Psoas muscle (tissue), 8 donors: Measurements from ENCODE around the gene ENG. TPM values are rescaled to one million over a fixed set of nuclear protein-coding genes. Genes with fewer than 3 reads are reported as not detected.

Source experiments
- ATAC-seq, 4 donors: fragments of 200-7000 bp; cut with Tn5 transposase; one replicate each; pipeline ENCODE4 v1.9.1; 2020; ENCODE audit warnings: moderate library complexity in 3 of 4, mild to moderate bottlenecking in 2 of 4
- DNase-seq, 2 donors: peaks; one replicate each; pipeline ENCODE4 v3.0.0-alpha.2; 2020
- H3K27ac ChIP-seq: fragments of 200-600 bp; one replicate; pipeline ENCODE4 v1.8.0; 2022
- H3K27me3 ChIP-seq, 3 donors: fragments of 200-600 bp in 1 of 3; one replicate each; pipeline versions ENCODE4 v1.6.1 to v1.8.0; 2013 to 2022; ENCODE audit warnings: low read length in 2 of 3, mild to moderate bottlenecking in 2 of 3, moderate library complexity in 1 of 3; ENCODE audit not compliant: insufficient read depth in 3 of 3
- H3K36me3 ChIP-seq, 2 donors: fragments of 200-600 bp in 1 of 2; one replicate each; pipeline versions ENCODE4 v1.6.1 to v1.8.0; 2013 to 2022; ENCODE audit warnings: low read depth in 1 of 2, mild to moderate bottlenecking in 1 of 2, moderate library complexity in 1 of 2; ENCODE audit not compliant: insufficient read depth in 1 of 2
- H3K4me1 ChIP-seq: fragments of 200-600 bp; one replicate; pipeline ENCODE4 v1.8.0; 2022
- H3K4me3 ChIP-seq: fragments of 200-600 bp; one replicate; pipeline ENCODE4 v1.8.0; 2022; ENCODE audit warnings: mild to moderate bottlenecking
- H3K9me3 ChIP-seq: fragments of 200-600 bp; one replicate; pipeline ENCODE4 v1.8.0; 2022
- WGBS, 3 donors: extraction: QIAGEN DNeasy Blood & Tissue Kit; methylation state at CpG; one replicate each; pipeline versions ENCODE4 v1.1.6 to v1.1.7; 2013; 5-methylcytosine and 5-hydroxymethylcytosine counted together
- intact Hi-C, 2 donors: fragments of 100-400 bp; cut with DNase I; formaldehyde crosslinking; loops; one replicate each; pipeline versions ENCODE4 v1.11.0 to v1.14.2; 2022
- polyA plus RNA-seq, 3 donors: library from polyadenylated mRNA; stranded (reverse); fragments of 200-250 nt; gene quantifications; one replicate each; pipeline ENCODE4 v1.2.3, GENCODE V29; 2013
- total RNA-seq, 4 donors: library from RNA; stranded (reverse); fragmentation: NEBNext Ultra II Directional in 2 of 4; extraction: Animal tissue kit (Norgen Biotek cat#: 25700) in 2 of 4; gene quantifications; one replicate each; pipeline versions ENCODE4 v1.2.1 to v1.2.4, GENCODE V29; 2021 to 2023
- TF ChIP-seq, protein P1 (sequence below): fragments of 200-600 bp; IDR thresholded peaks from one replicate; pipeline ENCODE4 v1.8.0; 2022; ENCODE audit warnings: antibody characterized with exemption
- donor health status: healthy with polysubstance abuse.
- donor health status: DM: no; HTN: no; CAD: no; lungs with moderate emphysema.
- donor health status: Bipolar disorder and iron deficiency.
- donor health status: healthy.
- donor health status: DM: yes; HTN: yes; CAD: no.
- donor health status: DM: no; HTN: no; CAD: no.
- donor health status: DM: no; HTN: no; CAD: no.
- donor health status: DM: yes; HTN: yes; CAD: no.

ENG gene
- total and polyA plus RNA-seq, 7 donors, result 22.1 to 80.4 (median 38.6) TPM

GRCh38 chr9:127778280-127779135, 76.0 kb downstream of the ENG start, which contains the start of gene SH2D3C:
Gene SH2D3C (minus strand): TSS chr9:127778666. CDS start chr9:127778627, 39 bp downstream.
- DNase-seq, result peak in 1 of 2 donors; percentile 75
- intact Hi-C loops, result no loop called here
- peaks cover 2% of the 10 kb centered on the region for H3K4me1 ChIP-seq

GRCh38 chr9:127777368-127777980, 77.0 kb downstream of the ENG start:
- WGBS, 3 donors, result 79 to 83% (median 82%) methylated on average over 17 to 18 of the region's 18 CpGs
- H3K27me3 ChIP-seq, result no peaks in the 10 kb centered on the region
- no peaks in the 10 kb centered on the region for H3K4me1 ChIP-seq
- peak overlapping the region; percentile 38 for H3K4me3 ChIP-seq
- TF ChIP-seq, protein P1, sequence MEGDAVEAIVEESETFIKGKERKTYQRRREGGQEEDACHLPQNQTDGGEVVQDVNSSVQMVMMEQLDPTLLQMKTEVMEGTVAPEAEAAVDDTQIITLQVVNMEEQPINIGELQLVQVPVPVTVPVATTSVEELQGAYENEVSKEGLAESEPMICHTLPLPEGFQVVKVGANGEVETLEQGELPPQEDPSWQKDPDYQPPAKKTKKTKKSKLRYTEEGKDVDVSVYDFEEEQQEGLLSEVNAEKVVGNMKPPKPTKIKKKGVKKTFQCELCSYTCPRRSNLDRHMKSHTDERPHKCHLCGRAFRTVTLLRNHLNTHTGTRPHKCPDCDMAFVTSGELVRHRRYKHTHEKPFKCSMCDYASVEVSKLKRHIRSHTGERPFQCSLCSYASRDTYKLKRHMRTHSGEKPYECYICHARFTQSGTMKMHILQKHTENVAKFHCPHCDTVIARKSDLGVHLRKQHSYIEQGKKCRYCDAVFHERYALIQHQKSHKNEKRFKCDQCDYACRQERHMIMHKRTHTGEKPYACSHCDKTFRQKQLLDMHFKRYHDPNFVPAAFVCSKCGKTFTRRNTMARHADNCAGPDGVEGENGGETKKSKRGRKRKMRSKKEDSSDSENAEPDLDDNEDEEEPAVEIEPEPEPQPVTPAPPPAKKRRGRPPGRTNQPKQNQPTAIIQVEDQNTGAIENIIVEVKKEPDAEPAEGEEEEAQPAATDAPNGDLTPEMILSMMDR, result no peak
- no peaks in the 10 kb centered on the region for H3K9me3 ChIP-seq
- intact Hi-C loops, result no loop called here
- no peak overlapping the region for H3K27ac ChIP-seq
- DNase-seq (no peak), ATAC-seq (no peak)
- no peaks in the 10 kb centered on the region for H3K36me3 ChIP-seq

More at GRCh38 chr9:127778280-127779135, 76.0 kb downstream of the ENG start, which contains the start of gene SH2D3C:
- TF ChIP-seq, protein P1, result no peak
- Histone ChIP-seq H3K4me3 (peak within 1 kb of the TSS; percentile 26), H3K27me3 (no peaks in the 10 kb centered on the region), H3K27ac (peak within 1 kb of the TSS; percentile 23), H3K9me3 (no peaks in the 10 kb centered on the region), H3K36me3 (no peaks in the 10 kb centered on the region)
- peak; percentile 12 to 40 (median 28) for ATAC-seq
- 48 to 59% (median 49%) methylated on average over 12 to 13 of the region's 13 CpGs for WGBS, 3 donors

GRCh38 chr9:127776924-127777289, 77.6 kb downstream of the ENG start:
- H3K4me3 ChIP-seq, result peak overlapping the region; percentile 38
- no peak overlapping the region for H3K27ac ChIP-seq
- no peaks in the 10 kb centered on the region for H3K4me1 ChIP-seq
- ATAC-seq (no peak), DNase-seq (no peak)
- TF ChIP-seq, protein P1, result no peak
- intact Hi-C loops, result no loop called here
- WGBS, 3 donors, result 69 to 78% (median 76%) methylated on average over 5 of the region's 5 CpGs
- no peaks in the 10 kb centered on the region for H3K27me3 ChIP-seq
- no peaks in the 10 kb centered on the region for H3K36me3 ChIP-seq
- no peaks in the 10 kb centered on the region for H3K9me3 ChIP-seq

GRCh38 chr9:127776195-127776923, 78.1 kb downstream of the ENG start:
- Histone ChIP-seq H3K9me3 (no peaks in the 10 kb centered on the region), H3K36me3 (no peaks in the 10 kb centered on the region), H3K4me1 (no peaks in the 10 kb centered on the region), H3K4me3 (peak overlapping the region; percentile 38), H3K27me3 (no peaks in the 10 kb centered on the region), H3K27ac (no peak overlapping the region)
- intact Hi-C loops, result no loop called here
- TF ChIP-seq, protein P1, result no peak
- WGBS, 3 donors, result 60 to 63% (median 60%) methylated on average over 14 to 15 of the region's 15 CpGs
- DNase-seq (peak in 1 of 2 donors; percentile 70), ATAC-seq (no peak)
